GM19467 (cell line): ENCODE results near the gene AGBL5.
"Not testable (repeated sequence)": the region's sequence is repeated elsewhere in the genome, so short reads cannot be mapped to it uniquely, and the experiment has no call there.

ENCODE experiments used
- ATAC-seq: cut with Tn5 transposase; IDR thresholded peaks from one replicate; pipeline ENCODE4 v1.9.1; 2021; ENCODE audit warnings: mild to moderate bottlenecking, moderate library complexity; ENCODE audit not compliant: unreplicated experiment

The AGBL5 gene

DNA sequence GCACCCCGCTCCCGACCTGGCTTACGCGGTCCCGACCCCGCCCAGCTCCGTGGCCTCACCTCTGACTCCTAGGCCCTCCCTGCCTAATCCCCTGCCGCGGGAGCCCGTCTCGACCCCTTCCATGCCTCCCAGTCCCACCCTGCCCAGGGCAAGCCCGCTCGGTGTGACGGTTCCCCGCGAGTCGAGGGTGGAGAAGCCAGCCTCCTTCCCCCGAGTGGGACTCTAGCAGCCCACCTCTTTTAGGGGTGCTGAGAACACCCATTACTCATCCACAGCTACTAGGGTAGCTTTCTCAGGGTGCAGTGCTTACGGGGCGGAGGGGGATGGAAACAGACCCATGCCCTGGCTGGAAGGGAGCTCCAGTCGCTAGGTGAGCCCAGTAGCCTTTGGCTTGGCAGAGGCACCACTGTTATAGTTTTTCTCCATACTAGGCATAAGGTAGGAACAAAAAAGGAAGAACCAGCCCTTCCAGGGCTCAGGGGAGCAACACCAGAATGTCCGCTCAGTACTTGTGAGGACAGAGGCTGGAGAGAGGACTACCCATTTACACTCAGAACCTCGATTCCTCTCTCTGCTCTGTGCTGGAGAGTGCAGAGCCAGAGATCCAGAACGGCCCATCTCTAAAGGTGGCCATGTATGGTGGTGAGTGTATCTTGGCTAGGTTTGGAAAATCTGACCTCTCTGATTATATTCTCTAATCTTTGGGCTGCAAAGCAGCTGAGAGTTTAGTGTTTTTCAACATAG, 606 bp downstream of the AGBL5 start:
- ATAC-seq, result no peak

- ATAC-seq, result no peak
Observed at GRCh38 chr2:27053321-27053720, 1.9 kb downstream of the AGBL5 start.

- no peak for ATAC-seq
Observed at GRCh38 chr2:27053776-27054175, 2.3 kb downstream of the AGBL5 start.

GRCh38 chr2:27054721-27055120, 3.3 kb downstream of the AGBL5 start:
- ATAC-seq, result no peak

DNA sequence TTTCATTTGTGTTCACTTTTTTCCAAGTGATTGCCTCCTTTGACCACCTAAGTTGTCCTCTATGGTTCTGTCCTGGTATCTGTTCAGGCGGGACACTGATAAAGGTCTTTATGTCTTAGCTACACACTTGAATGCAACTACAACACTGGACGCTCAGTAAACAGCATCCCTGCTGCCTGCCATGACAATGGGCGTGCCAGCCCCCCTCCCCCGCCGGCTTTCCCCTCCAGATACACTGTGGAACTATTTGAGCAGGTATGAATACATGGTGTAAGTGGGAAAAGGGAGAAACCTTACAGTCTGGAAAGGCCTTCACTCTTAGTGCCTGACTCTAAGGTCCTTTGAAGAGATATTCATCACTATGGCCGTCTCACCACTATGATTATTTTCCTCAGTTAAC, 5.7 kb downstream of the AGBL5 start:
- ATAC-seq, result no peak

DNA sequence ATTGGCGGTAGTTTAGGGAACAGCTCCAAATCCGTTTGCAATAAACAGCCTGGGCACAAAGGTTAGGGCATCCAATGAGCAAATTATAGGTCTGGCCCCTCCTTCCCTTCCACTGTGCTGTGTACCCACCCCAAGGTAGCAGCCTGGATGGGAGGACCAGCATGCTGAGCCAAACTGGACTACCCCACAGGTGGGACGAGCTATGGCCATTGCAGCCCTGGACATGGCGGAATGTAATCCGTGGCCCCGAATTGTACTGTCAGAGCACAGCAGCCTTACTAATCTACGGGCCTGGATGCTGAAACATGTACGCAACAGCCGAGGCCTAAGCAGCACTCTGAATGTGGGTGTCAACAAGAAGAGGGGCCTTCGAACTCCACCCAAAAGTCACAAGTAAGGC, 6.7 kb downstream of the AGBL5 start:
- no peak for ATAC-seq

DNA sequence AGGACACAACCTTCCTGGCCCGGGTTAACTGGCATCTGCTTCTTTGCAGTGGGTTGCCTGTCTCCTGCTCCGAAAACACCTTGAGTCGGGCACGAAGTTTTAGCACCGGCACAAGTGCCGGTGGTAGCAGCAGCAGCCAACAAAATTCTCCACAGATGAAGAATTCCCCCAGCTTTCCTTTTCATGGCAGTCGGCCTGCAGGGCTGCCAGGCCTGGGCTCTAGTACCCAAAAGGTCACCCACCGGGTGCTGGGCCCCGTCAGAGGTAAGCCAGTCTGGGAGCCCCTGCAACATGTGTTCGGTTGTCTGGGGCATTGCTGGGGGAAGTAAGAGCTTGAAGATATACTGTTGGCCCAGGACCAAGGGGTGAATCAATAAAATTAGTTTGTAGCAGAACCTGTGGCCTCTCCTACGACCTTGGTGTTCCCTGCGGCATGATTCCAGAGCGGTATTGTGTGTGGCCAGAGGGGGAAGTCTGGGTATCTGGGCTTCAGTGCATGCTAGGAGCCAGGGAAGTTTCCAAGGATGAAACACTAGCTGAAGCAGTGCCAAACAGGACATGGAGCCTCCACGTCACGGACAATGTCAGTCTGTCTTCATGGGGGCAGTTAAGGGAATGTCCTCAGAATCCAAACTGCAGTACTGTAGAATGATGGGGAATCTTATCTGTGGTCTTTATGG, 7.8 kb downstream of the AGBL5 start:
- ATAC-seq, result no peak

GRCh38 chr2:27060323-27060722, 8.9 kb downstream of the AGBL5 start:
- ATAC-seq, result no peak

GRCh38 chr2:27065128-27065527, 13.7 kb downstream of the AGBL5 start:
- ATAC-seq, result no peak

GRCh38 chr2:27067385-27067784, 15.9 kb downstream of the AGBL5 start:
- ATAC-seq, result no peak

DNA sequence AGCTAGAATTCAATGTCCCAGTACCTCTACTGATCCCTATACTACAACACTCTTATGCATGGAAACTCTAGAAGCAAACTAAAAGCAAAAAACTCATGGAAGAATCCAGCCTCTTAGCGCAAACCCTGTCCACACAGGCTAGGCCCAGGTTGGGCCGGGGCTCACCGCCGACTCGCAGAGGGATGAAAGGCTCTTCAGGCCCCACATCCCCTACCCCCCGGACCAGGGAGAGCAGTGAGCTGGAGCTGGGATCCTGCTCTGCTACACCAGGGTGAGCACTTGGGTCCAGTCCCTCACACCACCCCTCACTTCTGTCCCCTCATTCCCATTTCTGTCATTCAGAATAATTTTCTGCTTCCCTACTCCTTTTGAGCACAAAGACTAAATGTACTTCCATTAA, 18.0 kb downstream of the AGBL5 start:
- ATAC-seq, result no peak

DNA sequence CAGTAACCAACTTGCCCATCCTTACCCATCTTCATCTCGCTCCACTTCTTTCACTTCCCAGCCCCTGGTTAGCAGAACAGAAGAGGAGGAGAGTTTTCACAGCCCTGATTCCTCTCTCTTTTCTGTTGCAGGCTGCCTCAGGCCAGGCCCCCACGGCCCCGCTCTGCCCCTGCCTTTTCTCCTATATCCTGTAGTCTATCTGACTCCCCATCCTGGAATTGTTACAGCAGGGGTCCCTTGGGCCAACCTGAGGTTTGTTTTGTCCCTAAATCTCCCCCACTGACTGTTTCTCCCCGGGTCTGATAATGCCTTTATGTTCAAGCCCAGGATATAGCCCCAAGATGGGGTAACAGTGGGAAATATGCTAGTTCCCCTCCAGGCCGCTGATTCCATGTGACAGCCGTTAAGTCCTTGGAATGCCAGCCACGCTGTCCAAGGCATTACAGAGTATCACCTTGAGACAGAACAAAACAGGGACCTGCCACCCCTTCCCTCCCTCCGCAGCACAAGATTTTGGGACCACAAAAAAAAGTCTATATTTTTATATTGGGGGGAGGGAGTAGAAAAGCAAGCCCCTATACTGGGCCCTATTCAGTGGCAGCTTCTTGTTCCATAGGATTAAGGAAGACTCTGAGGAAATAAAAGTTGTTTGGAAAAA, 18.6 kb downstream of the AGBL5 start:
- no peak for ATAC-seq

GRCh38 chr2:27070653-27071276, 19.3 kb downstream of the AGBL5 start:
- no peak for ATAC-seq

- ATAC-seq, result peak; percentile 85
Observed at GRCh38 chr2:27071277-27071989, 20.0 kb downstream of the AGBL5 start, which contains the start of gene OST4. TSS of gene OST4 (minus strand) at chr2:27071654.

- peak; percentile 17 for ATAC-seq
Observed at GRCh38 chr2:27071990-27072830, 20.7 kb downstream of the AGBL5 start.

- no peak for ATAC-seq
Observed at GRCh38 chr2:27072920-27073319, 21.5 kb downstream of the AGBL5 start.

DNA sequence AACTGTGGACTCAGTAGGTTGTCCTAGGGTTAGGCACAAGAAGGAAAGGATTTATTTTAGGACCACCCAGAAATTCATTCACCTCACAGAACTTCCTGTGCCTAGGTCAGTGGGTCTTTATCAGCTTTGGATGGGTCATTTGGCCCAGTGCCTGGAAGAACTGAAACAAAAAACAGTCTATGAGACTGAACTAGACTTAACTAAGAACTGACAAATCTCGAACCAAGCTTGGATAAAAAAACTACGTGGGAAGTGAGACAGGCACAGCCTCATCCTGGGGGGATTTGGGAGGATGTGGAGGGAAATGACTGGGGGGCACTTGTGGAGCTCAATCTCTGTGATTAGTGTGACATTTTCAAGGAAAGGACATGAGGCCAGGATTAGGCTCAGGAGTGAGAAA, 22.3 kb downstream of the AGBL5 start:
- no peak for ATAC-seq

DNA sequence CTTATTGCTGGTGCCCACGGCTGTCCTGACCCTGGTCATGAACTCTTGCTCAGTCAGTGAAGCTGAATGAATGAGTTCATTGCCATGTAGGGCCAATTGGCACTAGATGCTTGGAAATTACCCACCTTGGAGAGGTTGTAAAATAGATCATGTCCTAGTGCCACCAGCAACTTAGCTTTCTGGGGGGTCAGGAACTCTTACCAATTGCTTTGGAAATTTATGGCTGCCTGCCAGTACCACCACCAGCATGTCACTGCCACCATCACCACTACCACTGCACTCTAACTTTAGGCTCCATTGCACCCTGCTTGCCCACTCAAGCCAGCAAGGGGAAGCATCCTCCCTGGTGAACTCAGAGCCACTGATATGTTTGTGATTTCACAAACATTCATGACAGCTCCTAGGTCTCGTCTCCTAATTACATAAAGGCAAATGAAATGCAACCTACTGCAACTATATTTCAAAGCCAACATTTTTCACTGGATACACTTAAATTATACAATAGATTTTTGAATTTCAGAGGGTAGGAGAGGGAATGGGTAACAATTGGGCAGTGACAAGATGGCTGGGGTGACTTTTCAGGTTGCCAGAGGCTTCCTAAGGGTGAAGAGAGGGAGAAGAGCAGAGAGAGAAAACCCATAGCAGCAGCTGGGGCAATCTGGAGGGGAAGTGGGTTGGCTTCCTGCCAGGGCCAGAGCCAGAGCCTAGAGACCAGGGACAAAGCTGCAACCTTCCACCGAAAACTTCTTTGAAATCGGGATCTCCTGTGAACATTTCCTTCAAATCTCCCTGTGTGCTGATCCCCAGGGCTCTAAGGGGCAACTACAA, 23.5 kb downstream of the AGBL5 start:
- no peak for ATAC-seq

DNA sequence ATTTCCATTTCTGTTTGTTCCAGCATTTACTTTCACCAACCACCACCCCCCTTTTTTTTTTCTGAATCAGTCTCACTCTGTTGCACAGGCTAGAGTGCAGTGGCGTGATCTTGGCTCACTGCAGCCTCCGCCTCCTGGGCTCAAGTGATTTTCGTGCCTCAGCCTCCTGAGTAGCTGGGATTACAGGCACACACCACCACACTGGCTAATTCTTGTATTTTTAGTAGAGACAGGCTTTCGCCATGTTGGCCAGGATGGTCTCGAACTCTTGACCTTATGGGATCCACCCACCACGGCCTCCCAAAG, 24.1 kb downstream of the AGBL5 start:
- not testable (repeated sequence) for ATAC-seq
